Stomach (tissue), 19 donors: Measurements from ENCODE around the gene FNDC10. TPM values are rescaled to one million over a fixed set of nuclear protein-coding genes. Genes with fewer than 3 reads are reported as not detected.
A peak's percentile ranks its signal among the peaks of the same experiment; 100 is the strongest.
"Not testable (repeated sequence)": the region's sequence is repeated elsewhere in the genome, so short reads cannot be mapped to it uniquely, and the experiment has no call there.

Source experiments
- DNase-seq, 2 donors: peaks; one replicate each; pipeline versions ENCODE4 v3.0.0 to v3.0.0-alpha.2; 2013 to 2019
- H3K27ac ChIP-seq, 5 donors: fragments of 200-600 bp in 4 of 5; sonication (generic) in 4 of 5; one replicate each; pipeline ENCODE4 v1.5.1; 2013 to 2019; ENCODE audit warnings: mild to moderate bottlenecking in 1 of 5, moderate library complexity in 1 of 5
- H3K27me3 ChIP-seq, 3 donors: fragments of 200-600 bp; sonication (generic); one replicate each; pipeline ENCODE4 v1.5.1; 2017 to 2019; ENCODE audit warnings: mixed run types in 1 of 3
- H3K36me3 ChIP-seq, 4 donors: fragments of 200-600 bp; sonication (generic); 1 replicate in 3 of 4; 2 replicates in 1 of 4; pipeline ENCODE4 v1.5.1; 2016 to 2019
- H3K4me1 ChIP-seq, 4 donors: fragments of 200-600 bp; sonication (generic); one replicate each; pipeline ENCODE4 v1.5.1; 2016 to 2019
- H3K4me3 ChIP-seq, 4 donors: fragments of 200-600 bp; sonication (generic) in 3 of 4; one replicate each; pipeline ENCODE4 v1.5.1; 2016 to 2019; ENCODE audit warnings: mild to moderate bottlenecking in 1 of 4
- H3K9me3 ChIP-seq, 4 donors: fragments of 200-600 bp; sonication (generic); one replicate each; pipeline ENCODE4 v1.5.1; 2016 to 2019
- CTCF ChIP-seq, 7 experiments: fragments of 450-650 bp in 4 of 7; fragments of 200-600 bp in 3 of 7; sonication (generic) in 3 of 7; IDR thresholded peaks; one replicate each; pipeline ENCODE4 v1.5.1; 2016 to 2019; ENCODE audit warnings: antibody characterized with exemption in 7 of 7, control low read depth in 2 of 7, mild to moderate bottlenecking in 1 of 7
- EP300 ChIP-seq: sonication (generic); formaldehyde crosslinking; IDR thresholded peaks from one replicate; pipeline ENCODE4 v1.6.1; 2017; ENCODE audit warnings: antibody characterized with exemption
- POLR2A ChIP-seq, 4 donors: fragments of 450-650 bp; IDR thresholded peaks; one replicate each; pipeline ENCODE4 v1.6.1; 2016; ENCODE audit warnings: antibody characterized with exemption in 4 of 4, control low read depth in 2 of 4, mild to moderate bottlenecking in 1 of 4, moderate library complexity in 1 of 4
- POLR2AphosphoS5 ChIP-seq, 3 donors: sonication (generic); formaldehyde crosslinking; IDR thresholded peaks; one replicate each; pipeline ENCODE4 v1.6.1; 2016; ENCODE audit warnings: antibody characterized with exemption in 3 of 3
- WGBS, 5 donors: extraction: QIAGEN DNeasy Blood & Tissue Kit in 3 of 5; methylation state at CpG; one replicate each; pipeline versions ENCODE4 v1.1.5 to v1.1.7; 2013 to 2018; 5-methylcytosine and 5-hydroxymethylcytosine counted together
- intact Hi-C: fragments of 100-400 bp; cut with DNase I; formaldehyde crosslinking; loops from one replicate; pipeline ENCODE4 v1.15.1; 2023; ENCODE audit warnings: low total_unique reads
- long read RNA-seq, 10 donors: transcript quantifications; one replicate each; lab custom pipeline, GENCODE V29; 2026
- polyA plus RNA-seq, 3 donors: library from polyadenylated mRNA; stranded (reverse); fragments of 200-250 nt; gene quantifications; one replicate each; pipeline ENCODE4 v1.2.3, GENCODE V29; 2013
- total RNA-seq, 5 donors: library from RNA; depleted of rRNA; stranded (reverse); fragments of >200 nt; gene quantifications; one replicate each; pipeline versions ENCODE4 v1.1.0 to v1.2.3, GENCODE V29; 2014 to 2016
- donor health status: healthy with polysubstance abuse.
- donor health status: Bipolar disorder and iron deficiency.
- donor health status: healthy.

FNDC10 gene
- 10 to 100 TPM in 1 of 5 donors, under 1 TPM in 1, not detected in 3; 0.29 to 20.0 TPM for total RNA-seq
- 1 to 10 TPM; 2.1 to 5.1 (median 4.0) TPM for polyA plus RNA-seq
- long read RNA-seq, donor 1, partial matches to known transcripts = 0 of 3 reads
- long read RNA-seq, donor 1, other reads (novel, unspliced or antisense) = 0 of 3 reads
- long read RNA-seq, donor 2, partial matches to known transcripts = 0 of 4 reads
- long read RNA-seq, donor 2, other reads (novel, unspliced or antisense) = 0 of 4 reads
- long read RNA-seq, donor 3, partial matches to known transcripts = 0 of 3 reads
- long read RNA-seq, donor 3, other reads (novel, unspliced or antisense) = 0 of 3 reads
- long read RNA-seq, donor 4 = 0 reads
- long read RNA-seq, donor 5, transcript FNDC10-201 (1 exons, 2,085 nt) = major isoform, 6 of 6 reads
- long read RNA-seq, donor 5, partial matches to known transcripts = 0 of 6 reads
- long read RNA-seq, donor 5, other reads (novel, unspliced or antisense) = 0 of 6 reads
- long read RNA-seq, donor 6 = 0 reads
- long read RNA-seq, donor 7, transcript FNDC10-201 (1 exons, 2,085 nt) = major isoform, 5 of 5 reads
- long read RNA-seq, donor 7, partial matches to known transcripts = 0 of 5 reads
- long read RNA-seq, donor 7, other reads (novel, unspliced or antisense) = 0 of 5 reads
- long read RNA-seq, donor 8, partial matches to known transcripts = 0 of 4 reads
- long read RNA-seq, donor 8, other reads (novel, unspliced or antisense) = 0 of 4 reads
- long read RNA-seq, donor 9, partial matches to known transcripts = 0 of 3 reads
- long read RNA-seq, donor 9, other reads (novel, unspliced or antisense) = 0 of 3 reads
- long read RNA-seq, donor 10, partial matches to known transcripts = 0 of 1 reads
- long read RNA-seq, donor 10, other reads (novel, unspliced or antisense) = 0 of 1 reads

- Histone ChIP-seq H3K4me3 (peak within 1 kb of the TSS; percentile 40 to 57 (median 44)), H3K27me3 (peaks cover 13 to 86% (median 41%) of the 10 kb centered on the region in 3 donors)
- intact Hi-C loops = no loop called here
These were observed at the start of gene FNDC10 for GRCh38 chr1:1599935-1600860. FNDC10 (minus strand) TSS chr1:1600135; CDS start chr1:1600015, 120 bp downstream.

GRCh38 chr1:1648265-1648664 is 48.3 kb upstream of the FNDC10 start:
- intact Hi-C loops, H3K27me3 ChIP-seq, H3K9me3 ChIP-seq, H3K4me3 ChIP-seq, H3K27ac ChIP-seq, H3K4me1 ChIP-seq: not testable (repeated sequence)
- 63 to 94% (median 89%) methylated on average over 11 of the region's 11 CpGs for WGBS, 5 donors
- H3K36me3 ChIP-seq = peaks cover 57 to 88% (median 75%) of the 10 kb centered on the region in 4 donors
- DNase-seq = peak in 1 of 2 donors; percentile 42

More at GRCh38 chr1:1599935-1600860, at the start of gene FNDC10:
- Histone ChIP-seq H3K9me3 (no peaks in the 10 kb centered on the region), H3K36me3 (no peaks in the 10 kb centered on the region), H3K27ac (no peak within 1 kb of the TSS), H3K4me1 (peaks cover 13 to 35% (median 20%) of the 10 kb centered on the region in 4 donors)
- TF ChIP-seq CTCF (IDR thresholded peaks at IDR 0.05) = no peak
- no peak for TF ChIP-seq POLR2A (IDR thresholded peaks at IDR 0.05)
- TF ChIP-seq EP300 = no peak
- TF ChIP-seq POLR2AphosphoS5 (IDR thresholded peaks at IDR 0.05) = no peak
- 5 to 17% (median 8%) methylated on average over 13 to 98 of the region's 125 CpGs for WGBS, 5 donors
- DNase-seq = no peak

- H3K4me1 ChIP-seq, intact Hi-C loops, H3K9me3 ChIP-seq, H3K4me3 ChIP-seq, H3K27ac ChIP-seq, H3K27me3 ChIP-seq: not testable (repeated sequence)
- H3K36me3 ChIP-seq = peaks cover 51 to 83% (median 69%) of the 10 kb centered on the region in 4 donors
- WGBS, 5 donors = 88 to 93% (median 91%) methylated on average over 17 of the region's 17 CpGs
- DNase-seq = peak in 1 of 2 donors; percentile 18
These were observed 47.8 kb upstream of the FNDC10 start for GRCh38 chr1:1647567-1648241.

GRCh38 chr1:1646326-1646725 is 46.4 kb upstream of the FNDC10 start:
- intact Hi-C loops = not testable (repeated sequence)

GRCh38 chr1:1640711-1641461 is 41.0 kb upstream of the FNDC10 start:
- H3K27ac ChIP-seq, H3K27me3 ChIP-seq, H3K4me1 ChIP-seq, intact Hi-C loops, H3K9me3 ChIP-seq, DNase-seq, H3K4me3 ChIP-seq: not testable (repeated sequence)
- peaks cover 19 to 69% (median 44%) of the 10 kb centered on the region in 4 donors for H3K36me3 ChIP-seq
- 94 to 97% (median 94%) methylated on average over 20 to 32 of the region's 38 CpGs for WGBS, 5 donors

More at GRCh38 chr1:1646326-1646725, 46.4 kb upstream of the FNDC10 start:
- H3K9me3 ChIP-seq, H3K27ac ChIP-seq, H3K4me1 ChIP-seq, DNase-seq, H3K4me3 ChIP-seq, H3K27me3 ChIP-seq: not testable (repeated sequence)
- WGBS, 5 donors = 84 to 93% (median 89%) methylated on average over 3 to 5 of the region's 5 CpGs
- H3K36me3 ChIP-seq = peaks cover 39 to 74% (median 58%) of the 10 kb centered on the region in 4 donors

- H3K27me3 ChIP-seq, DNase-seq, intact Hi-C loops, H3K27ac ChIP-seq, H3K4me1 ChIP-seq, H3K4me3 ChIP-seq, H3K9me3 ChIP-seq: not testable (repeated sequence)
- H3K36me3 ChIP-seq = peaks cover 15 to 64% (median 41%) of the 10 kb centered on the region in 4 donors
- WGBS, 5 donors = 84 to 98% (median 93%) methylated on average over 7 to 13 of the region's 25 CpGs; no CpG with 5 or more reads in 1 of the 5 donors
These were observed 40.1 kb upstream of the FNDC10 start for GRCh38 chr1:1640081-1640480.

GRCh38 chr1:1639368-1639767 is 39.4 kb upstream of the FNDC10 start:
- H3K36me3 ChIP-seq = peaks cover 15 to 57% (median 41%) of the 10 kb centered on the region in 4 donors
- peak in 1 of 2 donors; percentile 9 for DNase-seq
- H3K9me3 ChIP-seq, H3K4me1 ChIP-seq, intact Hi-C loops, H3K4me3 ChIP-seq, H3K27ac ChIP-seq, H3K27me3 ChIP-seq: not testable (repeated sequence)
- 94 to 100% (median 97%) methylated on average over 12 to 16 of the region's 16 CpGs for WGBS, 5 donors

GRCh38 chr1:1638528-1638927 is 38.6 kb upstream of the FNDC10 start:
- H3K9me3 ChIP-seq, H3K27ac ChIP-seq, H3K4me1 ChIP-seq, intact Hi-C loops, H3K4me3 ChIP-seq, H3K27me3 ChIP-seq: not testable (repeated sequence)
- peaks cover 15 to 57% (median 41%) of the 10 kb centered on the region in 4 donors for H3K36me3 ChIP-seq
- peak in 1 of 2 donors; percentile 3 for DNase-seq
- 73 to 94% (median 86%) methylated on average over 5 to 9 of the region's 13 CpGs for WGBS, 5 donors
